ENCODE data around the gene ZNF423. TPM values are rescaled to one million over a fixed set of nuclear protein-coding genes. Genes with fewer than 3 reads are reported as not detected.

Gene ZNF423
- total RNA-seq, 2 experiments from 2014 or later, result not detected

- no peaks in the 10 kb centered on the region for H3K36me3 Mint-ChIP-seq (ENCODE audit: low read depth)
- DNase-seq, result no peak
- H3K27me3 Mint-ChIP-seq, result no peaks in the 10 kb centered on the region
- no peaks in the 10 kb centered on the region for H3K4me1 Mint-ChIP-seq
- intact Hi-C loops (cut with DNase I, micrococcal nuclease), result no loop called here
- H3K27ac Mint-ChIP-seq, result no peak overlapping the region
- H3K9me3 Mint-ChIP-seq (ENCODE audit: low read depth), result no peaks in the 10 kb centered on the region
- ATAC-seq, result no peak
- POLR2A ChIA-PET, result no interaction called here
- CTCF ChIA-PET, result interaction anchor here (0.7 kb wide), 1 partner anchor 85 kb away, joined by 4 read pairs; no protein-coding TSS in a partner anchor
- no peak overlapping the region for H3K4me3 Mint-ChIP-seq
Observed at GRCh38 chr16:49539758-49540157, 316.2 kb downstream of the ZNF423 start.

- DNase-seq (no peak), ATAC-seq (no peak)
- intact Hi-C loops (cut with DNase I, micrococcal nuclease), result no loop called here
- H3K9me3 Mint-ChIP-seq (ENCODE audit: low read depth), result no peaks in the 10 kb centered on the region
- no peak overlapping the region for H3K4me3 Mint-ChIP-seq
- ChIA-PET CTCF (interaction anchor here (0.6 to 1.3 kb wide), 3 partner anchors 10 to 55 kb away, joined by 3 read pairs; no protein-coding TSS in a partner anchor), POLR2A (no interaction called here)
- no peaks in the 10 kb centered on the region for H3K36me3 Mint-ChIP-seq (ENCODE audit: low read depth)
- H3K4me1 Mint-ChIP-seq, result no peaks in the 10 kb centered on the region
- H3K27me3 Mint-ChIP-seq, result no peaks in the 10 kb centered on the region
- H3K27ac Mint-ChIP-seq, result no peak overlapping the region
Observed at GRCh38 chr16:49537924-49538459, 317.9 kb downstream of the ZNF423 start.

GRCh38 chr16:49534901-49535610, 320.9 kb downstream of the ZNF423 start:
- Mint-ChIP-seq H3K4me1 (no peaks in the 10 kb centered on the region), H3K36me3 (ENCODE audit: low read depth) (no peaks in the 10 kb centered on the region), H3K27me3 (no peaks in the 10 kb centered on the region), H3K9me3 (ENCODE audit: low read depth) (no peaks in the 10 kb centered on the region), H3K4me3 (no peak overlapping the region), H3K27ac (no peak overlapping the region)
- ChIA-PET CTCF (no interaction called here), POLR2A (no interaction called here)
- ATAC-seq, result no peak
- no peak for DNase-seq
- intact Hi-C loops (cut with DNase I, micrococcal nuclease), result no loop called here

DNA sequence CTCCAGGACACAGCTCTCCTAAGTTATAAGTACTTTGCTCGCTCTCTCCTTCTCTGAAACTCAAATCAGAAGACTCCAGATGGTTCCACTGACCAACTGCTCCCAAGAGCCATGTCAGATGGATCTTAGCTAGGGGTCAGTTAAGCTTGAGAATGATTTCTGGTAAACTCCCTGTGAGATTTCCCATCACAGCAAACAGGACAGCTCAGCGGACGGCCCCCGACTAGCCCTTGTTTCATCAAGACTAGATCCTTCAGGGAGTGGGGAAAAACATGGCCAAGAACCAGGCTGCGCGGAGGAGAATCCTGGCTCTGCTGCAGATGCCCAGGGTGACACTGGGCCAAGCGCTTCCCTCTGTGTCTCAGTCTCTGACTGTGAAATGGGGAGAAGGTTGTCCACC, 322.5 kb downstream of the ZNF423 start:
- no peaks in the 10 kb centered on the region for H3K36me3 Mint-ChIP-seq (ENCODE audit: low read depth)
- H3K27me3 Mint-ChIP-seq, result no peaks in the 10 kb centered on the region
- no peak overlapping the region for H3K4me3 Mint-ChIP-seq
- H3K9me3 Mint-ChIP-seq (ENCODE audit: low read depth), result no peaks in the 10 kb centered on the region
- no peak overlapping the region for H3K27ac Mint-ChIP-seq
- intact Hi-C loops (cut with DNase I, micrococcal nuclease), result no loop called here
- ATAC-seq (no peak), DNase-seq (no peak)
- ChIA-PET POLR2A (no interaction called here), CTCF (interaction anchor here (0.5 to 1.6 kb wide), 2 partner anchors 59 to 436 kb away, joined by 3 read pairs; no protein-coding TSS in a partner anchor)
- H3K4me1 Mint-ChIP-seq, result peaks cover 3% of the 10 kb centered on the region

- ATAC-seq (no peak), DNase-seq (no peak)
- CTCF ChIA-PET, result interaction anchor here (0.5 to 1.6 kb wide), 2 partner anchors 60 to 437 kb away, joined by 3 read pairs; no protein-coding TSS in a partner anchor
- no peaks in the 10 kb centered on the region for H3K36me3 Mint-ChIP-seq (ENCODE audit: low read depth)
- no peaks in the 10 kb centered on the region for H3K27me3 Mint-ChIP-seq
- peaks cover 9% of the 10 kb centered on the region for H3K4me1 Mint-ChIP-seq
- H3K9me3 Mint-ChIP-seq (ENCODE audit: low read depth), result no peaks in the 10 kb centered on the region
- intact Hi-C loops (cut with DNase I, micrococcal nuclease), result no loop called here
- POLR2A ChIA-PET, result no interaction called here
- no peak overlapping the region for H3K4me3 Mint-ChIP-seq
- no peak overlapping the region for H3K27ac Mint-ChIP-seq
Observed at GRCh38 chr16:49532873-49533272, 323.0 kb downstream of the ZNF423 start.

- Mint-ChIP-seq H3K36me3 (ENCODE audit: low read depth) (no peaks in the 10 kb centered on the region), H3K27me3 (no peaks in the 10 kb centered on the region), H3K27ac (no peak overlapping the region), H3K9me3 (ENCODE audit: low read depth) (no peaks in the 10 kb centered on the region), H3K4me3 (no peak overlapping the region), H3K4me1 (peaks cover 12% of the 10 kb centered on the region)
- POLR2A ChIA-PET, result no interaction called here
- intact Hi-C loops (cut with DNase I, micrococcal nuclease), result no loop called here
- DNase-seq (no peak), ATAC-seq (no peak)
- CTCF ChIA-PET, result interaction anchor here (0.6 kb wide), 1 partner anchor 1018 kb away, joined by 4 read pairs; no protein-coding TSS in a partner anchor
Observed at GRCh38 chr16:49531931-49532840, 323.7 kb downstream of the ZNF423 start.

GRCh38 chr16:49531425-49531824, 324.5 kb downstream of the ZNF423 start:
- POLR2A ChIA-PET, result no interaction called here
- no peaks in the 10 kb centered on the region for H3K9me3 Mint-ChIP-seq (ENCODE audit: low read depth)
- H3K4me1 Mint-ChIP-seq, result peaks cover 12% of the 10 kb centered on the region
- H3K27me3 Mint-ChIP-seq, result no peaks in the 10 kb centered on the region
- no peak overlapping the region for H3K4me3 Mint-ChIP-seq
- intact Hi-C loops (cut with DNase I, micrococcal nuclease), result no loop called here
- CTCF ChIA-PET, result interaction anchor here (0.6 kb wide), 1 partner anchor 17 kb away, joined by 3 read pairs; no protein-coding TSS in a partner anchor
- H3K27ac Mint-ChIP-seq, result no peak overlapping the region
- ATAC-seq, result no peak
- H3K36me3 Mint-ChIP-seq (ENCODE audit: low read depth), result no peaks in the 10 kb centered on the region
- no peak for DNase-seq

DNA sequence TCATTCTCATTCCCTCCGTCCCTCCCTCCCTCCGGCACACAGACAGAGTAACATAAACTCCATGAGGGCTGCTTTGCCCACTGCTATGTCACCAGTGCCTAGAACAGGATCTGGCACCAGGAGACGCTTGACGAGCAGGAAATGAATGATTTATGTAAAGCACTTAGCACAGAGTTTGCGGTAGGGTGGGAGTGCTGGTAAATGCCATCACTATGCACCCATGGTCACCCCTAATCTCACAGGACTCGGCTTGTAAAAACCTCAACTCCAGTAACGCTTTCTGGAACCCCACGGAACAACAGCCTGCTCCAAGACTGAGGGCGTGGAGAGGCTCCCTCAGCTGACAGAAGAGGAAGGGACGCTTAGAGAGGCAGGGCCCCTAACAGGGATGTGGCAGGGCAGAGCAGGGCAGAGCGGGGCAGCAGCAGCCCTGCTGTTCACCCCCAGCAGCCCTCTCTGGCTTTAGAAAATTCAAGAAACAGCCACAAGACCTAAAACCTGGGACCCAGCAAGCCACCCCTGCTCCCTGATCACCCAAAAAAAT, 325.4 kb downstream of the ZNF423 start:
- H3K4me3 Mint-ChIP-seq, result no peak overlapping the region
- DNase-seq (no peak), ATAC-seq (no peak)
- no peaks in the 10 kb centered on the region for H3K36me3 Mint-ChIP-seq (ENCODE audit: low read depth)
- POLR2A ChIA-PET, result no interaction called here
- no peaks in the 10 kb centered on the region for H3K9me3 Mint-ChIP-seq (ENCODE audit: low read depth)
- H3K27me3 Mint-ChIP-seq, result no peaks in the 10 kb centered on the region
- CTCF ChIA-PET, result no interaction called here
- H3K27ac Mint-ChIP-seq, result no peak overlapping the region
- intact Hi-C loops (cut with DNase I, micrococcal nuclease), result no loop called here
- peaks cover 12% of the 10 kb centered on the region for H3K4me1 Mint-ChIP-seq

- CTCF ChIA-PET, result no interaction called here
Observed at GRCh38 chr16:49529411-49530045, 326.4 kb downstream of the ZNF423 start.

GRCh38 chr16:49528866-49529288, 327.0 kb downstream of the ZNF423 start:
- ATAC-seq (no peak), DNase-seq (no peak)
- CTCF ChIA-PET, result no interaction called here
- POLR2A ChIA-PET, result no interaction called here
- intact Hi-C loops (cut with DNase I, micrococcal nuclease), result loop anchor here in 1 of 2 experiments (2.0 kb wide), 1 partner anchor 64 kb away; no protein-coding TSS in a partner anchor
- no peaks in the 10 kb centered on the region for H3K27me3 Mint-ChIP-seq
- no peaks in the 10 kb centered on the region for H3K9me3 Mint-ChIP-seq (ENCODE audit: low read depth)
- H3K27ac Mint-ChIP-seq, result peak overlapping the region; percentile 88
- H3K36me3 Mint-ChIP-seq (ENCODE audit: low read depth), result no peaks in the 10 kb centered on the region
- peak overlapping the region; percentile 71 for H3K4me3 Mint-ChIP-seq
- peaks cover 12% of the 10 kb centered on the region for H3K4me1 Mint-ChIP-seq

More at GRCh38 chr16:49529411-49530045, 326.4 kb downstream of the ZNF423 start:
- POLR2A ChIA-PET, result no interaction called here
- intact Hi-C loops (cut with DNase I, micrococcal nuclease), result loop anchor here in 1 of 2 experiments (2.0 kb wide), 1 partner anchor 65 kb away; no protein-coding TSS in a partner anchor
- Mint-ChIP-seq H3K36me3 (ENCODE audit: low read depth) (no peaks in the 10 kb centered on the region), H3K4me3 (no peak overlapping the region), H3K4me1 (peaks cover 12% of the 10 kb centered on the region), H3K27me3 (no peaks in the 10 kb centered on the region), H3K9me3 (ENCODE audit: low read depth) (no peaks in the 10 kb centered on the region), H3K27ac (no peak overlapping the region)
- no peak for DNase-seq
- ATAC-seq, result no peak

All from activated CD4-positive, alpha-beta T cell treated with anti-CD3 and anti-CD28 coated beads for 36 hours (primary cell).